A673 (cell line): ENCODE results near the gene TBX19.

Experiments
- CTCF ChIP-seq: fragments of 300-800, 200-600 bp; sonication (generic); conservative IDR thresholded peaks from 2 replicates; pipeline ENCODE4 v1.5.1; 2017; ENCODE audit warnings: low read depth, mild to moderate bottlenecking, antibody characterized with exemption, low read length, moderate library complexity, mixed read lengths
- EZH2 ChIP-seq: fragments of 200-600 bp; sonication (generic); IDR thresholded peaks from 2 replicates; pipeline ENCODE4 v1.6.1; 2017; ENCODE audit warnings: borderline replicate concordance, low read depth, mild to moderate bottlenecking, mixed read lengths, antibody characterized with exemption, low read length; ENCODE audit not compliant: poor library complexity, severe bottlenecking

GRCh38 chr1:168344517-168344916 lies 63.8 kb downstream of the TBX19 start:
- no peak for TF ChIP-seq CTCF
- TF ChIP-seq EZH2, result no peak
